ENCODE measurements around the gene TACC2. TPM values are rescaled to one million over a fixed set of nuclear protein-coding genes. Genes with fewer than 3 reads are reported as not detected.
A peak's percentile ranks its signal among the peaks of the same experiment; 100 is the strongest.
"Not testable (repeated sequence)": the region's sequence is repeated elsewhere in the genome, so short reads cannot be mapped to it uniquely, and the experiment has no call there.

TACC2 gene
- total RNA-seq, 1 donor from 2014 or later, result 56.6 TPM

- H3K4me1 Mint-ChIP-seq (ENCODE audit: low read depth), result peaks cover 3% of the 10 kb centered on the region
- no peak for DNase-seq (ENCODE audit: low spot score)
- H3K4me3 Mint-ChIP-seq (ENCODE audit: unreplicated experiment), result no peak overlapping the region
- H3K27me3 Mint-ChIP-seq (ENCODE audit: low read depth), result no peaks in the 10 kb centered on the region
- no peak overlapping the region for H3K27ac Mint-ChIP-seq (ENCODE audit: unreplicated experiment)
- peaks cover 15% of the 10 kb centered on the region for H3K36me3 Mint-ChIP-seq (ENCODE audit: low read depth)
- no peak for TF ChIP-seq CTCF (IDR thresholded peaks at IDR 0.05)
- no peaks in the 10 kb centered on the region for H3K9me3 Mint-ChIP-seq (ENCODE audit: low read depth)
Observed at GRCh38 chr10:122199070-122199469, 210.1 kb downstream of the TACC2 start.

- H3K4me3 Mint-ChIP-seq (ENCODE audit: unreplicated experiment), result no peak overlapping the region
- TF ChIP-seq CTCF (IDR thresholded peaks at IDR 0.05), result no peak
- H3K36me3 Mint-ChIP-seq (ENCODE audit: low read depth), result peaks cover 15% of the 10 kb centered on the region
- H3K9me3 Mint-ChIP-seq (ENCODE audit: low read depth), result no peaks in the 10 kb centered on the region
- H3K27ac Mint-ChIP-seq (ENCODE audit: unreplicated experiment), result no peak overlapping the region
- DNase-seq (ENCODE audit: low spot score), result no peak
- H3K4me1 Mint-ChIP-seq (ENCODE audit: low read depth), result peaks cover 3% of the 10 kb centered on the region
- H3K27me3 Mint-ChIP-seq (ENCODE audit: low read depth), result no peaks in the 10 kb centered on the region
Observed at GRCh38 chr10:122199689-122200088, 210.7 kb downstream of the TACC2 start.

GRCh38 chr10:122201401-122201800 is 212.4 kb downstream of the TACC2 start:
- no peak for DNase-seq (ENCODE audit: low spot score)
- Mint-ChIP-seq H3K27me3 (ENCODE audit: low read depth) (no peaks in the 10 kb centered on the region), H3K4me3 (ENCODE audit: unreplicated experiment) (no peak overlapping the region), H3K4me1 (ENCODE audit: low read depth) (peaks cover 5% of the 10 kb centered on the region), H3K36me3 (ENCODE audit: low read depth) (peaks cover 8% of the 10 kb centered on the region), H3K27ac (ENCODE audit: unreplicated experiment) (no peak overlapping the region), H3K9me3 (ENCODE audit: low read depth) (no peaks in the 10 kb centered on the region)
- TF ChIP-seq CTCF (IDR thresholded peaks at IDR 0.05), result no peak

- not testable (repeated sequence) for H3K36me3 Mint-ChIP-seq (ENCODE audit: low read depth); H3K4me3 Mint-ChIP-seq (ENCODE audit: unreplicated experiment); H3K4me1 Mint-ChIP-seq (ENCODE audit: low read depth); H3K27ac Mint-ChIP-seq (ENCODE audit: unreplicated experiment); DNase-seq (ENCODE audit: low spot score); H3K27me3 Mint-ChIP-seq (ENCODE audit: low read depth); H3K9me3 Mint-ChIP-seq (ENCODE audit: low read depth)
Observed at GRCh38 chr10:122203180-122203579, 214.2 kb downstream of the TACC2 start.

GRCh38 chr10:122204691-122205489 is 215.9 kb downstream of the TACC2 start:
- TF ChIP-seq CTCF (IDR thresholded peaks at IDR 0.05), result peak; percentile 26
- Mint-ChIP-seq H3K4me3 (ENCODE audit: unreplicated experiment) (no peak overlapping the region), H3K9me3 (ENCODE audit: low read depth) (no peaks in the 10 kb centered on the region), H3K27ac (ENCODE audit: unreplicated experiment) (no peak overlapping the region), H3K4me1 (ENCODE audit: low read depth) (peaks cover 5% of the 10 kb centered on the region), H3K27me3 (ENCODE audit: low read depth) (no peaks in the 10 kb centered on the region), H3K36me3 (ENCODE audit: low read depth) (peaks cover 7% of the 10 kb centered on the region)
- no peak for DNase-seq (ENCODE audit: low spot score)

Data from chondrocyte (in vitro differentiated cells).